H1 (cell line): ENCODE results near the gene VGLL2. TPM values are rescaled to one million over a fixed set of nuclear protein-coding genes. Genes with fewer than 3 reads are reported as not detected.

Experiments used
- CTCF ChIA-PET: fragments of 300-600 bp; sonication (Branson Sonifier 250); formaldehyde crosslinking; loops from one replicate; lab custom pipeline; 2021; ENCODE audit not compliant: partially characterized antibody; lab: Charles Lee
- POLR2A ChIA-PET: fragments of 300-600 bp; sonication (Branson Sonifier 250); formaldehyde crosslinking; loops from one replicate; lab custom pipeline; 2021; ENCODE audit warnings: inconsistent platforms; ENCODE audit not compliant: partially characterized antibody; lab: Charles Lee
- DNase-seq, 2 experiments: peaks; one replicate each; pipeline versions ENCODE4 v3.0.0 to v3.0.0-alpha.2; 2010 to 2022; ENCODE audit warnings: low spot score in 2 of 2, low read depth in 1 of 2, mixed read lengths in 1 of 2
- FAIRE-seq: peaks from 2 replicates; lab custom pipeline; 2011; peaks lifted over from hg19 to GRCh38; lab: Jason Lieb, UNC
- H2AFZ ChIP-seq: 2 replicates; pipeline ENCODE4 v1.8.1; 2012; ENCODE audit warnings: low read length, inconsistent platforms
- H2AK5ac ChIP-seq: 2 replicates; pipeline ENCODE4 v1.6.1; 2013; ENCODE audit warnings: low read depth, low read length
- H2BK120ac ChIP-seq: replicated peaks from 2 replicates; pipeline ENCODE3; 2013; ENCODE audit warnings: low read depth, low read length, inconsistent platforms
- H2BK12ac ChIP-seq: 2 replicates; pipeline ENCODE4 v1.6.1; 2013; ENCODE audit warnings: low read depth, low read length
- H2BK15ac ChIP-seq: 2 replicates; pipeline ENCODE4 v1.6.1; 2013; ENCODE audit warnings: low read length
- H2BK20ac ChIP-seq: 2 replicates; pipeline ENCODE4 v1.6.1; 2013; ENCODE audit warnings: low read length
- H2BK5ac ChIP-seq: 2 replicates; pipeline ENCODE4 v1.6.1; 2013; ENCODE audit warnings: low read depth, low read length
- H3K14ac ChIP-seq: 2 replicates; pipeline ENCODE4 v1.6.1; 2013; ENCODE audit warnings: inconsistent platforms; ENCODE audit not compliant: insufficient read length
- H3K18ac ChIP-seq: 2 replicates; pipeline ENCODE4 v1.6.1; 2013; ENCODE audit warnings: low read length; ENCODE audit errors: extremely low read depth
- H3K23ac ChIP-seq: 2 replicates; pipeline ENCODE4 v1.6.1; 2013; ENCODE audit warnings: inconsistent platforms; ENCODE audit not compliant: insufficient read length
- H3K23me2 ChIP-seq: 2 replicates; pipeline ENCODE4 v1.6.1; 2013; ENCODE audit warnings: low read depth, low read length
- H3K27ac ChIP-seq: 2 replicates; pipeline ENCODE4 v1.6.1; 2011; ENCODE audit warnings: low read depth, low read length, inconsistent platforms
- H3K27me3 ChIP-seq, 4 experiments: replicated peaks in 1 of 4; 1 replicate in 1 of 4; 2 replicates in 3 of 4; pipeline versions ENCODE4 v1.6.1 to v1.8.1; 2011 to 2013; ENCODE audit warnings: low read length in 3 of 4, mild to moderate bottlenecking in 3 of 4, inconsistent platforms in 2 of 4, mixed read lengths in 2 of 4, moderate library complexity in 1 of 4; ENCODE audit not compliant: control insufficient read depth in 3 of 4, insufficient read depth in 3 of 4; ENCODE audit errors: extremely low read depth in 1 of 4
- H3K36me3 ChIP-seq, 4 experiments: 2 replicates each; pipeline versions ENCODE4 v1.6.1 to v1.8.1; 2011 to 2013; ENCODE audit warnings: mild to moderate bottlenecking in 4 of 4, low read length in 3 of 4, moderate library complexity in 2 of 4, control low read depth in 1 of 4, inconsistent platforms in 1 of 4; ENCODE audit not compliant: insufficient read depth in 4 of 4, control insufficient read depth in 2 of 4
- H3K4ac ChIP-seq: replicated peaks from 2 replicates; pipeline ENCODE3; 2013; ENCODE audit warnings: low read length, low read depth, mixed read lengths, inconsistent platforms; ENCODE audit not compliant: insufficient read length
- H3K4me1 ChIP-seq, 4 experiments: replicated peaks in 1 of 4; 1 replicate in 1 of 4; 2 replicates in 3 of 4; pipeline versions ENCODE4 v1.6.1 to v1.8.1; 2011 to 2013; ENCODE audit warnings: low read length in 3 of 4, inconsistent platforms in 2 of 4, mixed read lengths in 1 of 4; ENCODE audit not compliant: insufficient read depth in 4 of 4, control insufficient read depth in 3 of 4
- H3K4me2 ChIP-seq, 2 experiments: 2 replicates each; pipeline versions ENCODE4 v1.6.1 to v1.8.1; 2011 to 2013; ENCODE audit warnings: low read depth in 2 of 2, low read length in 2 of 2, control low read depth in 1 of 2, inconsistent platforms in 1 of 2, mild to moderate bottlenecking in 1 of 2; ENCODE audit not compliant: insufficient read depth in 1 of 2
- H3K4me3 ChIP-seq, 4 experiments: fragments of 200-600, 300-600 bp in 1 of 4; sonication (generic), shearing (Covaris generic), sonication (Bioruptor Twin) in 1 of 4; 2 replicates each; pipeline versions ENCODE4 v1.5.1 to v1.8.1; 2011 to 2016; ENCODE audit warnings: low read length in 4 of 4, low read depth in 3 of 4, control low read depth in 2 of 4, inconsistent platforms in 2 of 4, mild to moderate bottlenecking in 2 of 4, mixed read lengths in 1 of 4, moderate library complexity in 1 of 4; ENCODE audit not compliant: insufficient read depth in 2 of 4; ENCODE audit errors: extremely low read depth in 1 of 4
- H3K56ac ChIP-seq: replicated peaks from 2 replicates; pipeline ENCODE3; 2013; ENCODE audit warnings: low read depth, mild to moderate bottlenecking, mixed read lengths, low read length, inconsistent platforms; ENCODE audit not compliant: insufficient read length
- H3K79me1 ChIP-seq: 2 replicates; pipeline ENCODE4 v1.6.1; 2013; ENCODE audit warnings: low read depth, low read length, control low read depth
- H3K79me2 ChIP-seq, 2 experiments: 2 replicates each; pipeline versions ENCODE4 v1.6.1 to v1.8.1; 2012 to 2013; ENCODE audit warnings: low read length in 2 of 2, mild to moderate bottlenecking in 2 of 2, inconsistent platforms in 1 of 2; ENCODE audit not compliant: insufficient read depth in 2 of 2, control insufficient read depth in 1 of 2
- H3K9ac ChIP-seq, 4 experiments: replicated peaks in 1 of 4; 1 replicate in 1 of 4; 2 replicates in 3 of 4; pipeline versions ENCODE4 v1.6.1 to v1.8.1; 2011 to 2013; ENCODE audit warnings: low read depth in 3 of 4, low read length in 3 of 4, control low read depth in 2 of 4, mild to moderate bottlenecking in 2 of 4, moderate library complexity in 2 of 4, inconsistent platforms in 1 of 4; ENCODE audit errors: extremely low read depth in 1 of 4
- H3K9me3 ChIP-seq, 2 experiments: 2 replicates each; pipeline versions ENCODE4 v1.6.1 to v1.8.1; 2012 to 2013; ENCODE audit warnings: mild to moderate bottlenecking in 2 of 2, moderate library complexity in 2 of 2, control low read depth in 1 of 2, inconsistent platforms in 1 of 2, low read depth in 1 of 2, low read length in 1 of 2, mixed read lengths in 1 of 2; ENCODE audit not compliant: insufficient read depth in 2 of 2
- H4K20me1 ChIP-seq, 2 experiments: replicated peaks in 1 of 2; 2 replicates each; pipeline versions ENCODE3 to v1.8.1; 2011 to 2013; ENCODE audit warnings: inconsistent platforms in 2 of 2, low read length in 2 of 2, mild to moderate bottlenecking in 1 of 2; ENCODE audit not compliant: insufficient read depth in 2 of 2, control insufficient read depth in 1 of 2
- H4K5ac ChIP-seq: 2 replicates; pipeline ENCODE4 v1.6.1; 2013; ENCODE audit warnings: low read length, low read depth, mixed read lengths, inconsistent platforms; ENCODE audit not compliant: insufficient read length
- H4K8ac ChIP-seq: 2 replicates; pipeline ENCODE4 v1.8.0; 2013; ENCODE audit warnings: mild to moderate bottlenecking, moderate library complexity, low read length, inconsistent platforms; ENCODE audit not compliant: insufficient read depth; ENCODE audit errors: extremely low read depth
- H4K91ac ChIP-seq: replicated peaks from 2 replicates; pipeline ENCODE3; 2013; ENCODE audit warnings: low read length, mixed read lengths, inconsistent platforms; ENCODE audit not compliant: insufficient read length
- CREB1 ChIP-seq: IDR thresholded peaks from 2 replicates; pipeline ENCODE4 v1.6.1; 2012; ENCODE audit warnings: inconsistent platforms
- EP300 ChIP-seq, 2 experiments: IDR thresholded peaks; 1 replicate in 1 of 2; 2 replicates in 1 of 2; pipeline ENCODE4 v1.6.1; 2011 to 2012; ENCODE audit warnings: low read depth in 2 of 2, low read length in 2 of 2, mild to moderate bottlenecking in 2 of 2, borderline replicate concordance in 1 of 2, inconsistent platforms in 1 of 2, moderate library complexity in 1 of 2
- FOSL1 ChIP-seq: IDR thresholded peaks from 2 replicates; pipeline ENCODE4 v1.6.1; 2011; ENCODE audit warnings: mild to moderate bottlenecking, low read depth, low read length, moderate library complexity; ENCODE audit not compliant: insufficient read depth
- POU5F1 ChIP-seq: IDR thresholded peaks from 2 replicates; pipeline ENCODE4 v1.6.1; 2011; ENCODE audit warnings: low read depth, mild to moderate bottlenecking, low read length, moderate library complexity
- ZNF274 ChIP-seq: IDR thresholded peaks from 2 replicates; pipeline ENCODE4 v1.7.0; 2012; ENCODE audit warnings: low read length, borderline replicate concordance; ENCODE audit errors: extremely low read depth
- WGBS, 2 experiments: shearing (Covaris generic) in 1 of 2; methylation state at CpG; one replicate each; pipeline versions ENCODE4 v1.1.6 to v1.1.7; 2013 to 2015; ENCODE audit warnings: low lambda C conversion rate in 2 of 2, mixed read lengths in 2 of 2, inconsistent platforms in 1 of 2, low coverage in 1 of 2, missing lambda C conversion rate in 1 of 2; ENCODE audit not compliant: insufficient replicate concordance in 2 of 2, insufficient coverage in 1 of 2, insufficient read length in 1 of 2; ENCODE audit errors: extremely low coverage in 1 of 2, missing lambda C conversion rate in 1 of 2; 5-methylcytosine and 5-hydroxymethylcytosine counted together
- polyA plus RNA-seq, 7 experiments: library from polyadenylated mRNA; depleted of rRNA in 3 of 7; stranded (reverse) in 5 of 7; unstranded in 2 of 7; fragments of >200 nt in 5 of 7; fragments of 200-250 nt in 2 of 7; gene quantifications; 1 replicate in 5 of 7; 2 replicates in 1 of 7; 4 replicates in 1 of 7; pipeline versions ENCODE4 v1.2.1 to v1.2.3, GENCODE V29; 2011 to 2013; ENCODE audit warnings: missing spikeins in 2 of 7, mixed read lengths in 2 of 7
- total RNA-seq: library from RNA; stranded (reverse); fragmentation: NEBNext Ultra II Directional; extraction: Animal tissue kit (Norgen Biotek cat#: 25700); gene quantifications from 2 replicates; pipeline ENCODE4 v1.2.1, GENCODE V29; 2021
- TF ChIP-seq, protein P1 (sequence below): IDR thresholded peaks from 2 replicates; pipeline ENCODE4 v1.6.1; 2012; ENCODE audit warnings: inconsistent platforms

Gene VGLL2
- total and polyA plus RNA-seq, 2 of the 8 experiments (the other 6 are each of a cell fraction or from before 2014, with no cell fraction given): not detected

GRCh38 chr6:117226778-117227177, 38.6 kb upstream of the VGLL2 start:
- TF ChIP-seq FOSL1 (no peak), EP300 (IDR thresholded peaks at IDR 0.05; ENCODE audit: borderline replicate concordance in 1 of 2, low read depth in 2 of 2, low read length in 2 of 2) (no peak), ZNF274 (no peak), CREB1 (no peak), POU5F1 (no peak)
- TF ChIP-seq, protein P1, sequence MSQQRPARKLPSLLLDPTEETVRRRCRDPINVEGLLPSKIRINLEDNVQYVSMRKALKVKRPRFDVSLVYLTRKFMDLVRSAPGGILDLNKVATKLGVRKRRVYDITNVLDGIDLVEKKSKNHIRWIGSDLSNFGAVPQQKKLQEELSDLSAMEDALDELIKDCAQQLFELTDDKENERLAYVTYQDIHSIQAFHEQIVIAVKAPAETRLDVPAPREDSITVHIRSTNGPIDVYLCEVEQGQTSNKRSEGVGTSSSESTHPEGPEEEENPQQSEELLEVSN: no peak
- TF ChIP-seq, all 59 proteins: peak for 0
- H3K79me2 ChIP-seq: no peaks in the 10 kb centered on the region
- no peak overlapping the region for H4K91ac ChIP-seq
- no peak overlapping the region for H4K5ac ChIP-seq
- H3K23ac ChIP-seq: no peak overlapping the region
- no peak overlapping the region for H2AK5ac ChIP-seq
- ChIA-PET CTCF (interaction anchor here (1.7 kb wide), 1 partner anchor 41 kb away, joined by 3 read pairs; no protein-coding TSS in a partner anchor), POLR2A (interaction anchor here (0.6 kb wide), 1 partner anchor 466 kb away, joined by 3 read pairs; no protein-coding TSS in a partner anchor)
- no peak overlapping the region for H3K9ac ChIP-seq
- no peak overlapping the region for H2AFZ ChIP-seq
- no peak overlapping the region for H2BK5ac ChIP-seq
- H3K4me1 ChIP-seq: no peaks in the 10 kb centered on the region
- no peaks in the 10 kb centered on the region for H3K79me1 ChIP-seq
- no peak overlapping the region for H3K4me2 ChIP-seq
- no peaks in the 10 kb centered on the region for H3K36me3 ChIP-seq
- H3K9me3 ChIP-seq: no peaks in the 10 kb centered on the region
- 100% methylated on average over 1 of the region's 1 CpG; no CpG with 5 or more reads in 1 of the 2 experiments for WGBS, 2 experiments
- H3K14ac ChIP-seq: no peak overlapping the region
- no peak overlapping the region for H3K56ac ChIP-seq
- no peak overlapping the region for H3K18ac ChIP-seq
- no peak overlapping the region for H4K8ac ChIP-seq
- no peaks in the 10 kb centered on the region for H3K27me3 ChIP-seq
- H3K4ac ChIP-seq: no peak overlapping the region
- no peak overlapping the region for H2BK12ac ChIP-seq
- no peak overlapping the region for H2BK20ac ChIP-seq
- H3K4me3 ChIP-seq: no peak overlapping the region
- no peaks in the 10 kb centered on the region for H4K20me1 ChIP-seq
- FAIRE-seq: no peak
- H3K27ac ChIP-seq: no peak overlapping the region
- DNase-seq: no peak
- no peak overlapping the region for H2BK15ac ChIP-seq
- no peaks in the 10 kb centered on the region for H3K23me2 ChIP-seq
- no peak overlapping the region for H2BK120ac ChIP-seq
